ENCODE measurements around the gene PBX1.
"Not testable (repeated sequence)": the region's sequence is repeated elsewhere in the genome, so short reads cannot be mapped to it uniquely, and the experiment has no call there.

PBX1 gene

DNA sequence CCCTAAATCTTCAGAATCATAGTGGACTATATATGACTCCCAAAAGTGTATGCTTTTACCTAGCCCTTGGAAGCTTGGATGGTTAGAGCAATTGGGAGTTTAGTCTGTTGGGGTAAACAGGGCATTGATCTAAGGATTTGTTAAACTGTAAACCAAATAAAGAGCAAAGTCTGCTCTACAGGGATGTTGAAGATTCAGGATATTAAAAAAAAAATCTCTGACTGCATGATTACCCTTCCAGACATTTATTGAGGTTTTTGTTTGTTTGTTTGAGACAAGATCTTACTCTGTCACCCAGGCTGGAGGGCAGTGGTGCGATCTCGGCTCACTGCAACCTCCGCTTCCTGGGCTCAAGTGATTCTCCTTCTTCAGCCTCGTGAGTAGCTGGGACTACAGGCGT is 31.6 kb downstream of the PBX1 start:
- DNase-seq (ENCODE audit: low read depth), result no peak

DNA sequence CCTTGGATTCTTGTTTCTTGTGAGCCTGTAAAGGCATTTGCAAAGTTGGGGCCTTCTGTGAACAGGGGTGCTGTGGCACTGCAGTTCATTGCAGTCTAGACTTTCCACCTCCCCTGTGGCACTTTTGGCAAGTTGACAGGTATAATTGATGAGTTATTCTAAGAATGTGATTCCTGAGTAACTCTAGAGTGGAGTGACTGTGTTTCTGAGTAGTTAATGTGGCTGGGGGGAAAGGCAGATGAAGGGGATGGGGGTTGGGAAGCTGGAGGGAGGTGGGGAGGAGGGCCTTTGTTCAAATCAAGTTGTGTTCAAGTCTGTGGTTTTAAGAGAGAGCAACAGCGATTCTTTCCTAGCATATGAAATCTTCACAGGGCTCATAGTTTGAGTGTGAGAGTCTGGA is 32.9 kb downstream of the PBX1 start:
- DNase-seq (ENCODE audit: low read depth), result no peak

- DNase-seq (ENCODE audit: low read depth), result no peak
These were observed 33.6 kb downstream of the PBX1 start for GRCh38 chr1:164592634-164593033.

- DNase-seq (ENCODE audit: low read depth), result no peak
These were observed 36.2 kb downstream of the PBX1 start for GRCh38 chr1:164595212-164595611.

GRCh38 chr1:164596172-164596571 is 37.2 kb downstream of the PBX1 start:
- no peak for DNase-seq (ENCODE audit: low read depth)

GRCh38 chr1:164598719-164599118 is 39.7 kb downstream of the PBX1 start:
- DNase-seq (ENCODE audit: low read depth), result no peak

DNA sequence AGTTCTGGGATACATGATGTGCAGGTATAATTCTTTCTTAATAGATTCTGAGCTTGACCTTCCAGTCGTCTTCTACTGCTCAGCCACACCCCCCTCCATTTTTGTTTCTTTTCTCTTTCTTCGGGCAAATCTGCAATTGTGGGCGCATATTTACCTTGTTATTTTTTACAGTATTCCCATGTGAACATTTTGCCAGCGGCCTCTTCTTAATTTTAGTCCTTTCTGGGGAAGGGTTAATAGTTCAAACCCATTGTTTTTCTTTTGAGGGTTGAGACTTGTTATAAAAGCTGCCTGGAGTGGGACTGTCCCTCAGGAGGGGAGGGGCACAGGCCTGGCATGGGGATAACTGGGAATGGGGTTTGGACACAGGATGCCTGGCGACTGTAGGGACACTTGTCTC is 40.3 kb downstream of the PBX1 start:
- DNase-seq (ENCODE audit: low read depth), result no peak

DNA sequence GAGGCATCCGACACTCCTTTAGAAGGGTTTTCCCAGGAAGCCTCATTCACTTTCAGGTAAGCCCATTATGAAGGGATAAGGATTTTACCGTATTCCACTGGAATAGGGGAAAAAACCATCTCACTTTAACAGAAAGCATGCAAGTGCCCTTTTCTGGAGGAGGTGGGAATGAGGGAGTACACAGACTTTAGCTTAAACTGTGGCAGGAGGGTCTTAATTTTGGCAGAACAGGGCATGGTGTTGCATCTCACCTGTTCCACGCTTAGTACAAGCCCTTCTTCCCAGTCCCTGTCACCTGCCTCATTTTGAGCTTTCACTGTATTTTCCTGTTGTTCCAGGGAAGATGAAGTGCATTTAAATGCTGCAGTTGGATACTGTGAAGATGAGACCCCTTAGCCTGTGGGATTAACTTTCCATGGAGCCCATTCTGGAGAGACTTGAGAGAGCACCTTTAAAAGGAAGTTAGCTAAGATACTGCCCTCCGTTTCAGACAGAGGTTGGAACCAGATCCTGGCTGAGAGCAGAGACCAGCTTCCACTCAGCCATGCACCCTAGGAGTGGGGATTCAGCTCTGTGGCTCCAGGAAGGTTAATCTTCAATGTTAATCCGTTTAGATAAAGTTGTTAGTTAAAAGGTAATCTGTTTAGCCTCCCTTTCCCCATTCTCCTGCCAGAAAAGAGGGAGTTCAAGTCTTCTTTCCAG is 42.6 kb downstream of the PBX1 start:
- no peak for DNase-seq (ENCODE audit: low read depth)

DNA sequence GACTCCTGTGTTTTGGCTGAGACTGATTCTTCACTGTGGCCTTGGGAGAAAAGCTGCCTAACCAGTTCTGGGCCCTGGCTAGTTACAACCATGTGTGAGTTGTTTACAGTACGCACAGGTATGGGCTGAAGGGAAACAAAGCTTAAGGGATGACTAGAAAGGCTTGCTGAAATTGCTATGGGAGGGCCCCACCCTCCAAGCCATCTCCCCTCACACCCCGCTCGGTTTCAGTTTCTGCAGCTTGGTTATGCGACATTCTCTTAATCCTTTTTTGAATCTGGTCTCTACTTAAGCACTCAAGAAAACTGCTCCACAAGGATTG is 43.1 kb downstream of the PBX1 start:
- DNase-seq (ENCODE audit: low read depth), result no peak

GRCh38 chr1:164602480-164603093 is 43.6 kb downstream of the PBX1 start:
- DNase-seq (ENCODE audit: low read depth), result no peak

DNA sequence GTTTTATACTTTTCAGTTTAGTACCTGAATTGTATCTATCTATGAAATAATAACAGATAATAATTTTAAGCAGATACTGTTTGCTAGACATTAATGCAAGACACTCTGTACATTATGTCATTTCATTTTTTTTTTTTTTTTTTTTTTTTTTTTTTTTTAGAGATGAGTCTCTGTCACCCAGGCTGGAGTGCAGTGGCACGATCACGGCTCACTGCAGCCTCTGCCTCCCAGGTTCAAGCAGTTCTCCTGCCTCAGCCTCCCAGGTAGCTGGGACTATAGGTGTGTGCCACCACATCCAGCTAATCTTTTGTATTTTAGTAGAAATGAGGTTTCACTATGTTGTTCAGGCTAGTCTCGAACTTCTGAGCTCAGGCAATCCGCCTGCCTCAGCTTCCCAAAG is 44.8 kb downstream of the PBX1 start:
- not testable (repeated sequence) for DNase-seq (ENCODE audit: low read depth)

- DNase-seq (ENCODE audit: low read depth), result no peak
These were observed 45.6 kb downstream of the PBX1 start for GRCh38 chr1:164604541-164604940.

- no peak for DNase-seq (ENCODE audit: low read depth)
These were observed 46.5 kb downstream of the PBX1 start for GRCh38 chr1:164605254-164606091.

GRCh38 chr1:164607351-164607750 is 48.4 kb downstream of the PBX1 start:
- no peak for DNase-seq (ENCODE audit: low read depth)

GRCh38 chr1:164608651-164609057 is 49.7 kb downstream of the PBX1 start:
- DNase-seq (ENCODE audit: low read depth), result no peak

DNA sequence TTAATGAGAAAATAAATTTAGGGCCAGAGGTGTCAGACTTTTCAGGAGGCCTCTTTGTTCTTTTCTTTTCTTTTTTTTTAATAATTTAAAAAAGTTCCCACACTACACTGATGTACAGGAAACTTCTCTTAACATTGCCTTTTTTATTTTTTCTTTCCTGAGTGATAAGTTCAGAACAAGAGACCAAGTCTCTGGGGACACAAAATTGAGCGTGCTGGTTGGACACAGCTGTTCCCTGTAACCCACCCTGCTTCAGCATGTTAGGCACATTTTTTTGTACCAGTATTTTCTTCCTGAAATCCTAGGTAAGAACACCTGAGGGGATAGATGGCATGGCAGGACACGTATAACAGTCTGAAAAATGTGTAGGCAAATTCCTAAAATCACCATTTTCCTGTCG is 50.1 kb downstream of the PBX1 start:
- no peak for DNase-seq (ENCODE audit: low read depth)

DNA sequence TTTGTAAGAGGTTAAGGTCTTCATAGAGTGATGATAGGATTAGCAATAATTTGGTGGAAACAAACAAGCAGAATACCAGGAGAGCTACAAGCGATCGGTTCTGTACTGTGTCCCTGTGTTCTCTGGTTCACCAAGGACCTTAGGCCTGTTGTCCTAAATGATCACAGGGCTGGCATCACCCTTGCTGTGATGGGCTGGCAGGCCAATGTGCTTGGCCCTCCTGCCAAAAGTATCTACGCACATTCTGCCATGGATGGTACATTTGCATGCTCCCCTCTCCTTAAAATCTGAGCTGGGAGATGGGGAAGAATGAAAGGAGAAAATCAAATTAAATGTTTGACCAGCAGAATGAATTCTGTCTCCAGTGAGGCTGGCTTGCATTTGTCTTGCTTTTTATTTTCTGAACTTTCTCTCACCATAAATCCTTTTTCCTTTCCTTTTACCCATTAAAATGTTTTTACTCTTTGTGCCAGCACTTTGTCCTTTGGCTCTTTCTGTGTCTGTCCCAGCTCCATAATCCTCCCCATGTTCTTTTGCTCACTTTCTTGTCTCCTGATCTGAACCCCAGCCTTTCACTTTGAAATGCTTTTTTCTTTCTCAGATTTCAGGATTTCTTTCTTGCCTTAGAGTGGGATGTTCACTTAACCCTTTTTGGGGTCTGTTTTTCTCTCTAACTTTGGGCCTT is 51.7 kb downstream of the PBX1 start:
- no peak for DNase-seq (ENCODE audit: low read depth)

DNA sequence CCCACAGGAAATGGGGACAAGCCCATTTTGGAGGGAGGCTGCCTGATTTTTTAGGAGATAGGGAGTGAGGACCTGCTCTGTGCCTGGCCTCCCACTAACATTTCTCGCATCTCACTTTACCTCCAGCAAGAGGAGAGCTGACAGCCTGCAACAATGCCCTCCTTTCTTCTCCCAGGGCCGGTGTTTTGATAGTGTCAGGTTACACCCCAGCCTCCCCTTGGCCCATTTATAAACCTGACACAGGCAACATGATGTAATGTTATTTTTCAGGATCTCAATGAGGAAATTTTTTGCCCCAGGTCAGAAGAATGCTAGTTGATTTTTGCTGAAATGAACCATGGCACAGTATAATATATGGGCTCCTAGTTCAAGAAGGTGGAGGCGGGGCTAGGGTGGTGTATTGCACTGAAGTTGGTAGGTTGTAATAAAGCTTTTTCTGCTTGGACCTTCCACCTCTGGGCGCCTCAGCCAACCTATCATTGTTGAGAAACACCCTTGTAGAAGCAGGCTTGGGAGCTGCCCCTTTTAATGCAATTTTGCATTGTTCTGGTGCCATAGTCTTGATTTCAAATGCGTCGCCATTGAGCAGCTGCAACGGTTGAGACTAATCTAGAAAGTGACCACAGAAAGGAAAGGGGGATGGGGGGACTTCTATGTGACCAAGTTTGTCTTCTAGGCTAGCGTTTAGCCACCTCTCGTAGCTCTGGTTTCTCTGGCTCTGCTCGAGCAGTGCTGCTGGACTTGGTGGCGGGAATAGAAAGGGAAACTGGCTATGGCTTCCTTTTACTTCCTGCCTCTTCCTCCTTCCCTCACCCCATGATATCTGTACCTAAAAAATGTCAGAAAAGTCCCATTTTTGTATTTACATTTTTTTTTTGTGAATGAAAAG is 53.0 kb downstream of the PBX1 start:
- DNase-seq (ENCODE audit: low read depth), result no peak

- DNase-seq (ENCODE audit: low read depth), result no peak
These were observed 54.2 kb downstream of the PBX1 start for GRCh38 chr1:164613176-164613575.

DNA sequence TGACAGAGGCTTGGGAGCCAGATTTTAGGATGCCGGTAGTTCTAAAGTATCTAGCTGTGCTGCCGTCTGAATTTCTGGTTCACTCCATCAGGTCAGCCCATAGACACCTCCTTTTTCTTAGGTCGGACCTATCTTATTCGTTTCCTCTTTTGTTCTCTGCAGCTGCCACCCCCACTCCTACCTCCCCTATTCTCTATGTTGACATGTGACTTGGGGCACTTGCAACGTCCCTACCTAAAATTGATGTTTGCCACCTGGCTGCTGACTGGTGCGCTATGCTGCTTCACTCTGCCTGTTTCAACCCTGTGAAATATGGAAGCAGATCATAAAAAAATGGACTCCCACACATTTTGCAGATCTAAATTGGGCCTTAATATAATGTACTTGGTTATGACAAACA is 55.3 kb downstream of the PBX1 start:
- DNase-seq (ENCODE audit: low read depth), result no peak

GRCh38 chr1:164617377-164618201 is 58.6 kb downstream of the PBX1 start:
- no peak for DNase-seq (ENCODE audit: low read depth)
